Tibial nerve (tissue), 4 donors: ENCODE data around the gene CFAP45. TPM values are rescaled to one million over a fixed set of nuclear protein-coding genes. Genes with fewer than 3 reads are reported as not detected.

Experiments used
- DNase-seq, 2 donors: peaks; one replicate each; pipeline ENCODE4 v3.0.0-alpha.2; 2019; ENCODE audit warnings: low spot score in 2 of 2
- H3K27ac ChIP-seq, 4 donors: fragments of 200-600 bp; sonication (generic) in 3 of 4; one replicate each; pipeline ENCODE4 v1.5.1; 2017 to 2019; ENCODE audit warnings: mild to moderate bottlenecking in 1 of 4
- H3K27me3 ChIP-seq, 2 donors: fragments of 200-600 bp; sonication (generic) in 1 of 2; one replicate each; pipeline versions ENCODE4 v1.5.1 to v1.6.0; 2017 to 2019
- H3K36me3 ChIP-seq, 3 donors: fragments of 200-600 bp; sonication (generic); one replicate each; pipeline ENCODE4 v1.5.1; 2018 to 2019
- H3K4me1 ChIP-seq, 4 donors: fragments of 200-600 bp; sonication (generic) in 3 of 4; one replicate each; pipeline ENCODE4 v1.5.1; 2017 to 2019
- H3K4me3 ChIP-seq, 4 donors: fragments of 200-600 bp; sonication (generic) in 3 of 4; one replicate each; pipeline ENCODE4 v1.5.1; 2017 to 2019; ENCODE audit warnings: mild to moderate bottlenecking in 1 of 4, moderate library complexity in 1 of 4
- H3K9me3 ChIP-seq, 4 donors: fragments of 200-600 bp; sonication (generic) in 3 of 4; one replicate each; pipeline ENCODE4 v1.5.1; 2017 to 2019
- CTCF ChIP-seq, 5 experiments: fragments of 200-600 bp in 3 of 5; fragments of 450-650 bp in 2 of 5; sonication (generic) in 3 of 5; IDR thresholded peaks; one replicate each; pipeline ENCODE4 v1.5.1; 2016 to 2019; ENCODE audit warnings: antibody characterized with exemption in 5 of 5, mild to moderate bottlenecking in 3 of 5, moderate library complexity in 2 of 5
- EP300 ChIP-seq, 2 donors: sonication (generic); formaldehyde crosslinking; IDR thresholded peaks; one replicate each; pipeline ENCODE4 v1.6.1; 2017; ENCODE audit warnings: antibody characterized with exemption in 2 of 2, mild to moderate bottlenecking in 1 of 2
- POLR2A ChIP-seq, 2 donors: fragments of 450-650 bp; IDR thresholded peaks; one replicate each; pipeline ENCODE4 v1.6.1; 2017; ENCODE audit warnings: antibody characterized with exemption in 2 of 2, mild to moderate bottlenecking in 2 of 2, moderate library complexity in 2 of 2
- WGBS, 2 donors: methylation state at CpG; one replicate each; pipeline ENCODE4 v1.1.5; 2018; 5-methylcytosine and 5-hydroxymethylcytosine counted together
- total RNA-seq, 4 donors: library from RNA; depleted of rRNA; stranded (reverse); fragments of >200 nt; gene quantifications; one replicate each; pipeline ENCODE4 v1.1.0, GENCODE V29; 2016

CFAP45 gene
- total RNA-seq, 4 donors from 2014 or later: 0.39 to 0.66 (median 0.63) TPM; not detected in 1

GRCh38 chr1:159849626-159850366 is 50.2 kb downstream of the CFAP45 start:
- H3K27me3 ChIP-seq: no peaks in the 10 kb centered on the region
- 63 to 66% methylated on average over 2 of the region's 2 CpGs for WGBS, 2 donors
- H3K4me3 ChIP-seq: no peak overlapping the region
- TF ChIP-seq POLR2A (IDR thresholded peaks at IDR 0.05) (no peak), CTCF (IDR thresholded peaks at IDR 0.05) (no peak), EP300 (IDR thresholded peaks at IDR 0.05) (no peak)
- DNase-seq: no peak
- no peaks in the 10 kb centered on the region for H3K36me3 ChIP-seq
- H3K27ac ChIP-seq: no peak overlapping the region
- no peaks in the 10 kb centered on the region for H3K9me3 ChIP-seq
- peaks cover 0 to 19% (median 12%) of the 10 kb centered on the region in 4 donors for H3K4me1 ChIP-seq

GRCh38 chr1:159848326-159848725 is 51.6 kb downstream of the CFAP45 start:
- TF ChIP-seq POLR2A (IDR thresholded peaks at IDR 0.05) (no peak), CTCF (IDR thresholded peaks at IDR 0.05) (no peak), EP300 (IDR thresholded peaks at IDR 0.05) (no peak)
- peaks cover 0 to 13% (median 5%) of the 10 kb centered on the region in 4 donors for H3K4me1 ChIP-seq
- no peaks in the 10 kb centered on the region for H3K27me3 ChIP-seq
- H3K4me3 ChIP-seq: no peak overlapping the region
- no peak overlapping the region for H3K27ac ChIP-seq
- WGBS, 2 donors: 49 to 59% methylated on average over 3 of the region's 3 CpGs
- H3K9me3 ChIP-seq: no peaks in the 10 kb centered on the region
- DNase-seq: no peak
- H3K36me3 ChIP-seq: no peaks in the 10 kb centered on the region

GRCh38 chr1:159847231-159847630 is 52.7 kb downstream of the CFAP45 start:
- Histone ChIP-seq H3K27ac (no peak overlapping the region), H3K9me3 (no peaks in the 10 kb centered on the region)

GRCh38 chr1:159845751-159846629 is 54.0 kb downstream of the CFAP45 start:
- no peak for DNase-seq
- Histone ChIP-seq H3K4me3 (no peak overlapping the region), H3K36me3 (peaks cover 0 to 11% (median 0%) of the 10 kb centered on the region in 3 donors), H3K27ac (no peak overlapping the region), H3K4me1 (peaks cover 0 to 4% (median 0%) of the 10 kb centered on the region in 4 donors), H3K27me3 (no peaks in the 10 kb centered on the region), H3K9me3 (no peaks in the 10 kb centered on the region)
- 84 to 86% methylated on average over 13 of the region's 13 CpGs for WGBS, 2 donors
- TF ChIP-seq POLR2A (IDR thresholded peaks at IDR 0.05) (no peak), CTCF (IDR thresholded peaks at IDR 0.05) (no peak), EP300 (IDR thresholded peaks at IDR 0.05) (no peak)

More at GRCh38 chr1:159847231-159847630, 52.7 kb downstream of the CFAP45 start:
- TF ChIP-seq CTCF (IDR thresholded peaks at IDR 0.05): no peak
- TF ChIP-seq EP300 (IDR thresholded peaks at IDR 0.05): no peak
- TF ChIP-seq POLR2A (IDR thresholded peaks at IDR 0.05): no peak
- no peak overlapping the region for H3K4me3 ChIP-seq
- no peaks in the 10 kb centered on the region for H3K36me3 ChIP-seq
- no peak for DNase-seq
- H3K27me3 ChIP-seq: no peaks in the 10 kb centered on the region
- 60 to 61% methylated on average over 4 of the region's 4 CpGs for WGBS, 2 donors
- peaks cover 0 to 4% (median 0%) of the 10 kb centered on the region in 4 donors for H3K4me1 ChIP-seq

- H3K36me3 ChIP-seq: peaks cover 0 to 27% (median 0%) of the 10 kb centered on the region in 3 donors
- no peaks in the 10 kb centered on the region for H3K27me3 ChIP-seq
- no peaks in the 10 kb centered on the region for H3K9me3 ChIP-seq
- TF ChIP-seq POLR2A (IDR thresholded peaks at IDR 0.05): no peak
- no peak for TF ChIP-seq EP300 (IDR thresholded peaks at IDR 0.05)
- no peak for TF ChIP-seq CTCF (IDR thresholded peaks at IDR 0.05)
- WGBS, 2 donors: 83 to 91% methylated on average over 4 of the region's 4 CpGs
- no peak overlapping the region for H3K4me3 ChIP-seq
- H3K4me1 ChIP-seq: no peaks in the 10 kb centered on the region
- no peak for DNase-seq
- no peak overlapping the region for H3K27ac ChIP-seq
These were observed 56.5 kb downstream of the CFAP45 start for GRCh38 chr1:159843459-159843858.
